ENCODE measurements around the gene LRRC3B.
"Not testable (repeated sequence)": the region's sequence is repeated elsewhere in the genome, so short reads cannot be mapped to it uniquely, and the experiment has no call there.

LRRC3B gene

DNA sequence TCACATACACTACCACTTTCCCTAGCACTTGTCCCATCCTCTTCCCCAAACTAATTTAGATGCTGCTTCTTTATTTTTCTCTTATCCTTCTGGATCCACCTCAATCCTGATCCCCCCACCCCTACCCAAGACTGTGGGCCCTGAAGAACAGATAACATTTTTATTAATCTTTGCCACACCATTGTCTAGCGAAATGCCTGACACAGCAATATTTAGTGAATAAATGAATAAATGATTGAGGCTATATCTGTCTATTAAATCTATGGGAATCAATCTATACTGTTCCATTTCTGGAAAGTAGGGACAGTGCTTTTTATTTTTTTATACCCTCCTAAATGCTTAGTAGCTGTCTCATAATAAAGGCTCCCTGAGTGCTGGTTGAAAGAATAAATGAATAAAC lies 32.9 kb upstream of the LRRC3B start:
- no peak overlapping the region for H3K4me3 ChIP-seq
- no peak for DNase-seq
- no peaks in the 10 kb centered on the region for H3K36me3 ChIP-seq
- intact Hi-C loops (cut with DNase I; ENCODE audit: low total_unique reads), result loop anchor here (5.0 kb wide), 1 partner anchor 1032 kb away; no protein-coding TSS in a partner anchor
- TF ChIP-seq, protein P1, sequence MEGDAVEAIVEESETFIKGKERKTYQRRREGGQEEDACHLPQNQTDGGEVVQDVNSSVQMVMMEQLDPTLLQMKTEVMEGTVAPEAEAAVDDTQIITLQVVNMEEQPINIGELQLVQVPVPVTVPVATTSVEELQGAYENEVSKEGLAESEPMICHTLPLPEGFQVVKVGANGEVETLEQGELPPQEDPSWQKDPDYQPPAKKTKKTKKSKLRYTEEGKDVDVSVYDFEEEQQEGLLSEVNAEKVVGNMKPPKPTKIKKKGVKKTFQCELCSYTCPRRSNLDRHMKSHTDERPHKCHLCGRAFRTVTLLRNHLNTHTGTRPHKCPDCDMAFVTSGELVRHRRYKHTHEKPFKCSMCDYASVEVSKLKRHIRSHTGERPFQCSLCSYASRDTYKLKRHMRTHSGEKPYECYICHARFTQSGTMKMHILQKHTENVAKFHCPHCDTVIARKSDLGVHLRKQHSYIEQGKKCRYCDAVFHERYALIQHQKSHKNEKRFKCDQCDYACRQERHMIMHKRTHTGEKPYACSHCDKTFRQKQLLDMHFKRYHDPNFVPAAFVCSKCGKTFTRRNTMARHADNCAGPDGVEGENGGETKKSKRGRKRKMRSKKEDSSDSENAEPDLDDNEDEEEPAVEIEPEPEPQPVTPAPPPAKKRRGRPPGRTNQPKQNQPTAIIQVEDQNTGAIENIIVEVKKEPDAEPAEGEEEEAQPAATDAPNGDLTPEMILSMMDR (IDR thresholded peaks at IDR 0.05), result no peak
- no peaks in the 10 kb centered on the region for H3K27me3 ChIP-seq
- no peaks in the 10 kb centered on the region for H3K4me1 ChIP-seq
- no peaks in the 10 kb centered on the region for H3K9me3 ChIP-seq
- no peak overlapping the region for H3K27ac ChIP-seq

DNA sequence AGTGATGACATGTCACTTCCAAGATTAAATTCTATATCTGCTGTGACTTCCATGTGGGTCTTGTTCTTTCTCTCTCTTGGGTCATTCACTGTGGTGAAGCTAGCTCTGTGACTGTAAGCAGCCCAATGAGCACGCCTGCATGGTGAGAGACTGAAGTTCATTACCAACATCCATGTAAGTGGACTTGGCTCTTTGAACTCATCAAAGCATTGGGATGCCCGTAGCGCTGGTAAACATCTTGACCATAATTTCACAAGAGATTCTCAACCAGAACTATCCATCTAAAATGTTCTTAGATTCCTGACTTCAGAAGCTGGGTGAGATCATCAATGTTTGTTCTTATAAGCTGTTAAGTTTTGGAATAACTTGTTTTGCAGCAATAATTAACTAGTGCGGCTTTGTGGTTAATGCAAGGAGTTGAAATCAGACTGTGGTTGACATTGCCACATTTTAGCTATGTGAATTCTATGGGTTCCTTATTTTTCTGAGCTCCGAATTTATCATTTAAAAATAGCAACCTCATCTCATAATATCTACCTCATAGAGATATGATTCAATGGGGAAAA lies 31.6 kb upstream of the LRRC3B start:
- H3K4me1 ChIP-seq, result no peaks in the 10 kb centered on the region
- no peak overlapping the region for H3K27ac ChIP-seq
- TF ChIP-seq, protein P1 (IDR thresholded peaks at IDR 0.05), result no peak
- intact Hi-C loops (cut with DNase I; ENCODE audit: low total_unique reads), result loop anchor here (5.0 kb wide), 1 partner anchor 1034 kb away; no protein-coding TSS in a partner anchor
- no peaks in the 10 kb centered on the region for H3K9me3 ChIP-seq
- no peak overlapping the region for H3K4me3 ChIP-seq
- DNase-seq, result no peak
- H3K36me3 ChIP-seq, result no peaks in the 10 kb centered on the region
- no peaks in the 10 kb centered on the region for H3K27me3 ChIP-seq

DNA sequence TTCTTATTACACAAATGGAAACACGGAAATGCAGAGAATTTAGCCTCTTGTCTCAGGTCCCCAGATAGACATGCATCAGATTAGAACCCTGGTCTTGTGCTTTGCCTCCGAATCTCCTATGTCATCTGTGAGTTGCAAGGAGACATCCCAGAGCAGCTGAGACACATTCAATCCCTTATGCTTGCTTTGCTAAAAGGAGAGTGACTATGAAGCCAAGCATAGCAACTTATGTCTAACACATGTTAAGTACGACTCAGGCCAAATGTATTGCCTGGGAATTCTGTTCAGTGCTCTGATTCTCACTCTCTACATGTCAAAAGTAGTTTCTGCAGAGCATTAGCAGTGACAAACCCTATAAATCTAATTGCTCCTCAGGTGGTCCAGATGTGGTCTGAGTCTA lies 30.6 kb upstream of the LRRC3B start:
- Histone ChIP-seq H3K4me1 (no peaks in the 10 kb centered on the region), H3K27ac (no peak overlapping the region), H3K36me3 (no peaks in the 10 kb centered on the region), H3K27me3 (no peaks in the 10 kb centered on the region), H3K9me3 (no peaks in the 10 kb centered on the region), H3K4me3 (no peak overlapping the region)
- DNase-seq, result no peak
- intact Hi-C loops (cut with DNase I; ENCODE audit: low total_unique reads), result loop anchor here (5.0 kb wide), 1 partner anchor 1035 kb away; no protein-coding TSS in a partner anchor
- TF ChIP-seq, protein P1 (IDR thresholded peaks at IDR 0.05), result no peak

DNA sequence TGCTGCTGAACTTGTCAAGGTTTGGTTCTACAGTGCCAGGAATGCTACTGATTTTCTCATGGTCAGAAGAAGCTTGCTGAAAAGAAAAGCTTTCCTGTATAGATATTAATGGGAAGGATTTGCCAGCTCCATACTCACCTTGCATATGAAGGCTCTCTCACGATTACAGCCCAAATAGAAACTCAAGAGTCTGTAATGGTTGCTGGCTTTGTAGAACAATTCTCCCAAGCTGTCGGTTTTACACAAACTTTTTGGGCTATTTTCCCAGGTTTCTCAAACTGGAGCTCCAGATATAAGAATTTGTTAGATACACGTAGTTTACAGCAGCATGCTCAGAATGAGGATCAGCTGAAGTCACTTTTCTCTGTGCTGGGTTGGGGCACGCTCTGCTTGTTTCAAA lies 30.1 kb upstream of the LRRC3B start:
- Histone ChIP-seq H3K4me3 (no peak overlapping the region), H3K9me3 (no peaks in the 10 kb centered on the region), H3K36me3 (no peaks in the 10 kb centered on the region), H3K27me3 (no peaks in the 10 kb centered on the region), H3K4me1 (no peaks in the 10 kb centered on the region), H3K27ac (no peak overlapping the region)
- intact Hi-C loops (cut with DNase I; ENCODE audit: low total_unique reads), result loop anchor here (5.0 kb wide), 1 partner anchor 1035 kb away; no protein-coding TSS in a partner anchor
- TF ChIP-seq, protein P1 (IDR thresholded peaks at IDR 0.05), result no peak
- no peak for DNase-seq

DNA sequence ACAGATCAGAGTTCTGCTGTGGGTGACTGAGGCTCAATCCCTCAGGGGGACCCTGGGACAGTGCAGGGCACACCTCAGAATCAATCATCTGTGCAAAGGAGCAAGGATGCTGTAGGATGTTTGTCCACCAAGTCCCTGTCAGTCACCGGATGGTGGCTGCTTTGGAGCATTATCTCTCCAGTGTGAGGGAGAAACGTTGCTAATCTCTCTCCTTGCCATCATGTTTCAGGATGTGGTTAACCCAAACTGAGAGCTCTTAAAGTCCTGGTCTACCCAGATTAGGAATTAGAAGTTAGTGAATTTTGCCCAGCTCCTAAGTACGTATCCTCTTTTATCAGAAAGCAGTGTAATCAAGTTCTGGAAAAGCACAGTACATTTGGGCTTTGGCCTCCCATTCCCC lies 26.2 kb upstream of the LRRC3B start:
- H3K36me3 ChIP-seq, result no peaks in the 10 kb centered on the region
- no peaks in the 10 kb centered on the region for H3K9me3 ChIP-seq
- TF ChIP-seq, protein P1 (IDR thresholded peaks at IDR 0.05), result no peak
- H3K4me1 ChIP-seq, result no peaks in the 10 kb centered on the region
- no peaks in the 10 kb centered on the region for H3K27me3 ChIP-seq
- intact Hi-C loops (cut with DNase I; ENCODE audit: low total_unique reads), result no loop called here
- H3K27ac ChIP-seq, result no peak overlapping the region
- H3K4me3 ChIP-seq, result no peak overlapping the region
- DNase-seq, result no peak

DNA sequence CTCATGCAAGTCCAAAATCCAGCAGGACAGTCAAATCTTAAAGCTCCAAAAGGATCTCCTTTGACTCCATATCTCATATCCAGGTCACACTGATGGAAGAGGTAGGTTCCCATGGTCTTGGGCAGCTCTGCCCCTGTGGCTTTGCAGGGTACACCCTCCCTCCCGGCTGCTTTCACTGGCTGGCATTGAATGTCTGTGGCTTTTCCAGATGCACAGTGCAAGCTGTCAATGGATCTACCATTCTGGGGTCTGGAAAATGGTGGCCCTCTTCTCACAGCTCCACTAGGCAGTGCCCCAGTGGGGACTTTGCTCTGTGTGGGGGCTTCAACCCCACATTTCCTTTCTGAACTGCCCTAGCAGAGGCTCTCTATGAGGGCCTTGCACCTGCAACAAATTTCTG lies 19.3 kb upstream of the LRRC3B start:
- intact Hi-C loops (cut with DNase I; ENCODE audit: low total_unique reads); H3K36me3 ChIP-seq; H3K27ac ChIP-seq; DNase-seq; H3K4me1 ChIP-seq; H3K4me3 ChIP-seq; H3K9me3 ChIP-seq; H3K27me3 ChIP-seq: not testable (repeated sequence)

DNA sequence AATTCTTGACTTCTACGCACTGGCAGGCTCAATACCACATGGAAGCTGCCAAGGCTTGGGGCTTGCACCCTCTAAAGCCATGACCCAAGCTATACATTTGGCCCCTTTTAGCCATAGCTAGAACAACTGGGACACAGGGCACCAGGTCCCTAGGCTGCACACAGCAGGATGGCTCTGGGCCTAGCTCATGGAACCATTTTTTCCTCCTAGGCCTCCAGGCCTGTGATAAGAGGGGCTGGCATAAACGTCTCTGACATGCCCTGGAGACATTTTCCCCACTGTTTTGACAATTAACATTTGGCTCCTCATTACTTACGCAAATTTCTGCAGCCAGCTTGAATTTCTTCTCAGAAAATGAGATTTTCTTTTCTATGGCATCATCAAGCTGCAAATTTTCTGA lies 18.8 kb upstream of the LRRC3B start:
- H3K4me1 ChIP-seq; H3K4me3 ChIP-seq; DNase-seq; H3K27me3 ChIP-seq; H3K9me3 ChIP-seq; H3K27ac ChIP-seq; intact Hi-C loops (cut with DNase I; ENCODE audit: low total_unique reads); H3K36me3 ChIP-seq: not testable (repeated sequence)

Measured in tibial artery (tissue), 4 donors.